ENCODE results near the gene C1QTNF12.
"Not testable (repeated sequence)": the region's sequence is repeated elsewhere in the genome, so short reads cannot be mapped to it uniquely, and the experiment has no call there.

Gene C1QTNF12

DNA sequence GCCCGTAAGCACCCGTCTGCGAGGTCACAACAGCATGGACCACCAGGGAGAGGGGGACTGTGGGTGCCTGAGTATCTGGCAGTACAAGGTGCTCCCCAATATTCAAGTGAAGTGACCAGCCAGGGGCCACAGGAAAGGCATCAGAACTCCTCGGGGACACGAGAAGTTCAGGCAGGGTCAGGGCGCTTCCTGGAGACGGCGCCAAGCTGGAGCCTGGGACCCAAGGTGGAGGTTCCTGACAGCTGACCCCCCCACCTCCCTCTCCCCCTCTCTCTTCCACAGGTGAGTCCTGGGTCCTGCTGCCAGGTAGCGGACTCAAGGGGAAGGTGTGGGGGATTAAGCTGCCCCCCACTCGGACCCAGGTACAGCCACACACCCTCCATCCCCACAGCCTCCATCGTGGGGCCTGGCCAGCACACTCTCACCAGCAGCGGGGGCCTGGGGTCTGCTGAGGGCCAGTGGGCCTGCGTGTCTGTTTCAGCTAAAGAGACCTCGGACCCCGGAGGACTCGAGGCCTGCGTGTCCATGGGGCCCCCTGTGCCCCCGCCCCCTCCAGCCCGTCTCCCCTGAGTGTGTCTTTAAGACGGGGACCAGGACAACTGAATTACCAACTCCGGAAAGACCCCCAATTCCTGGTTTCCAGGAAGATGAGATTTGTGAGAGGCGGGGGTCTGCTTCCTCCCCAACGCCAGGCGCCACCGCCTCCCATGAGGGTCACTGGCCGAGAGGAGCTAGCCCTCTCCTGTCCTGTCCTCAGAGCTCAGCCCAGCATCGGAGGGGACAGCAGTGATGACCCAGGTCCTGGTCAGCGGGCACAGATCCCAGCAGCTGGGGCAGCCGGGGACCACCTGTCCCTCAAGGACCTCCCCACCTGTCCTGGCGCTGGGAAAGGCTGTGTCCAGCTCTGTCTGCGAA lies 46.3 kb downstream of the C1QTNF12 start:
- no peak for DNase-seq (ENCODE audit: low read depth in 2 of 3, low spot score in 2 of 3)

DNA sequence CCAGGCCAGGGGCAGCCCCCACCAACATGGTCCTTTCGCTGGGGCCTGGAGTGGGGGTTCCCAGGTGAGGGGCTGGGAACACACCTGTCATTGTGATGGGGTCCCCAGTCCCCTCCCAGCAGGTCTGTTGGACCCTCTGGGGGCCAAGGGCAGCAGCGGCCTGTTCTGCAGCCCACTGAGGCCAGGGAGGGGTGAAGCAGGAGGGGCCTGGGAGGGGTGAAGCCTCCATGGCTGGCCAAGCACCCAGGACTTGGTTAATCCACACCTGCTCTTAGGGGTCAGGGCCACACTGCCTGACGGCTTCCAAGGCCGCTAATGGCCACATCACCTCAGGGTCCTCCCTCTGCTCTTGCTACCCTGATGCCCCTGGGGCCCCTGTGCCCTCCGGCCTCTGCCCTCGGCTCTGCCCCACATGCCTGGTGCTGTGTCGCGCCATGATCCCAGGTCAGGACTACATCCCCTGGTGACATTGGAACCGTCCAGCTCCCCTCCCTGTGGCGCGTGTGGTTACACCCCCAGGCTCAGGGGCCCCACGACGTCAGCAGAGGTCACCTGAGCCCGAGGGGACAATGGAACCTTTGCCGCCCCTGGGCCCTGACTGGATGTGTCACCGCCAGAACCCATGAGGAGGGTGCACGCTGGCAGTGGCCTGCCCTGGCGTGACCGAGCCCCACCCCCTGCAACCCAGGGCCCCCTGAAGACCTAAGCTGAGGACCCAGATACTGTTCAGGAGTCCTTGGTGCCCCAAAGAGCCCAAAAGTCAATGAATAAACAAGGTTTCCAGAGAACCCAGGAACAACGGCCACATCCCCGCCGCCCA lies 47.2 kb downstream of the C1QTNF12 start:
- no peak for DNase-seq (ENCODE audit: low read depth in 2 of 3, low spot score in 2 of 3)

DNA sequence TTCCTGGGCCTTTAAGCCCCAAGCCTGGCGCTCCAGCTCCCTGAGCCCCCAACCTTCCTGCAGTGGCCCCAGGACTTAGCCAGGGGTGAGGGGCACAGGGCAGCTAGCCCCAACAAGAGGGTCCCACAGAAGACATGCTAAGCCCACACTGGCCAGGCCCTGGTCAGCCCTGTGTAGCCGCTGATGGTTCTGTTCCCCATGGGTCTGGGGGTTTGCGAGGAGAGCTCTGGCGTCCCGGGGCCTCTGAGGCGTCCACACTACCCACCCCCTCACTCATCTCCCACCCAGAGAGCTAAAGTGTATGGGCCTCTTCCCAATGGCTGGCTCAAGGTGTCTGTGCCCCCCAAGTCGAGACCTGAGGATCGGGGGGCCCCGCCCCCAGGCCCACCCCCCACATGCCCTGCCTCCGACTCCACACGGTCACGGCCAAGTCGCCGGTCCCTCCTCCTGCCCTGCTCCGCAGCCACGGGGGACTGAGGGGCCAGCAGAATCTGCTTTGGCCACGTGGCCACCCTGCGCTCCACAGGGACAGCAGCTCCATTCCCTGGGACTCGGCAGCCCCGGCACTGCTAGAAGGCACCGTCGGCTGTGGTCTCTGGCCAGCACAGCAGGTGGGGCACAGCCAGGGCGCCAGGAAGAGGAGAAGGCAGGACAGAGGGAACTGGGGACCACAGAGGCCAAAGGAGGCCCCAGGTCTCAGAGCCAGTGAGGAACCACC lies 47.9 kb downstream of the C1QTNF12 start:
- DNase-seq (ENCODE audit: low read depth in 2 of 3, low spot score in 2 of 3) = no peak

- no peak for DNase-seq (ENCODE audit: low read depth in 2 of 3, low spot score in 2 of 3)
Observed at GRCh38 chr1:1197551-1198422, 48.7 kb downstream of the C1QTNF12 start.

GRCh38 chr1:1197188-1197500 lies 49.4 kb downstream of the C1QTNF12 start:
- DNase-seq (ENCODE audit: low read depth in 2 of 3, low spot score in 2 of 3) = no peak

DNA sequence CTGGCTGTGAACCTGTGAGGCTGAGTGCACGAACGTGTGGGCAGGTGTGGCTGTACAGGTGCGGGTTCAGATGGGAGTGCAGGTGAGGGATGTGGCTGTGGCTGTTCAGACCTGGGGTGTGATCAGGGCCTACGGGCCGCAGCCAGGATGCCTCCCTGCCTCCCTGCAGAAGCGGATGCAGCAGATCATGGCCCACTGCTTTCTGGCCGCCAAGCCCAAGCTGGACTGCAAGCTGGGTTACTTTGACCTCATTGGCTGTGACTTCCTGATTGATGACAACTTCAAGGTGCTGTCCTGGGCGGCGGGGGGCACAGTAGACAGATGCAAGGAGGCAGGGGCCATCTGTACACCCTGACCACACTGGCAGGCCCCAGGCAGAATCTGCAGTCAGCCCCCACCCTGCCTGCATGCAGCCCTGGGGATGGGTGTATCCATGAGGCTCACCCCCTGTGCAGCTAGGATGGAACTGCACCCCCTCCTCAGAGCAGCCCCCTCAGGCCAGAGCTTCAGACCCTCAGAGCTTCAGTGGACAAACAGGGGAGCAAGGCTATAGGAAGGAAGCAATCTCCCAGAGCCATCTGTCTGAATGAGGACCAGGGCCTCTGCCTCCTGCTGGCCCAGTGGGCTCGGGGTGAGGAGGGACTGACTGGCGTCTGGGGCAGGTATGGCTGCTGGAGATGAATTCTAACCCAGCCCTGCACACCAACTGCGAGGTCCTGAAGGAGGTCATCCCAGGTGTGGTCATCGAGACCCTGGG lies 49.9 kb downstream of the C1QTNF12 start:
- no peak for DNase-seq (ENCODE audit: low read depth in 2 of 3, low spot score in 2 of 3)

- not testable (repeated sequence) for DNase-seq (ENCODE audit: low read depth in 2 of 3, low spot score in 2 of 3)
Observed at GRCh38 chr1:1195726-1196125, 50.8 kb downstream of the C1QTNF12 start.

DNA sequence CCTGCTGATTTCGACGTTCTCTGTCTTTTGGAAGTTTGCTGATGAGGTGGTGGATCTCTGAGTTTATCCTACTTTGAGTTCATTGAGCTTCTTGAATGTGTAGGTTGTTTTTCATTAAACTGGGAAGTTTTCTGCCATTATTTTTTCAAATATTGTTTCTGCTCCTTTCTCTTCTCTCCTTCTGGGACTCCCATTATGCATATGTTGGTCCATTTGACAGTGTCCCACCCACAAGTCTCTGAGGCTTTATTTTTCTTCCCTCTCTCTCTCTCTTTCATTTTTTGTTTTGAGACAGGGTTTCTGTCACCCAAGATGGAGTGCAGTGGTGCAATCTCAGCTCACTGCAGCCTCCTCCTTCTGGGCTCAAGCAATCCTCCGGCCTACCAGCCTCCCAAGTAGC lies 51.8 kb downstream of the C1QTNF12 start:
- DNase-seq (ENCODE audit: low read depth in 2 of 3, low spot score in 2 of 3) = no peak

Data from activated CD8-positive, alpha-beta memory T cell treated with anti-CD3 and anti-CD28 coated beads for 48 hours (primary cell).